IPS DF 4.7 (cell line): Measurements from ENCODE around the gene USP25.
A peak's percentile ranks its signal among the peaks of the same experiment; 100 is the strongest.
"Not testable (repeated sequence)": the region's sequence is repeated elsewhere in the genome, so short reads cannot be mapped to it uniquely, and the experiment has no call there.

Experiments
- DNase-seq: peaks from one replicate; pipeline ENCODE4 v3.0.0-alpha.2; 2013; ENCODE audit warnings: low spot score; ENCODE audit errors: extremely low read depth

The USP25 gene

DNA sequence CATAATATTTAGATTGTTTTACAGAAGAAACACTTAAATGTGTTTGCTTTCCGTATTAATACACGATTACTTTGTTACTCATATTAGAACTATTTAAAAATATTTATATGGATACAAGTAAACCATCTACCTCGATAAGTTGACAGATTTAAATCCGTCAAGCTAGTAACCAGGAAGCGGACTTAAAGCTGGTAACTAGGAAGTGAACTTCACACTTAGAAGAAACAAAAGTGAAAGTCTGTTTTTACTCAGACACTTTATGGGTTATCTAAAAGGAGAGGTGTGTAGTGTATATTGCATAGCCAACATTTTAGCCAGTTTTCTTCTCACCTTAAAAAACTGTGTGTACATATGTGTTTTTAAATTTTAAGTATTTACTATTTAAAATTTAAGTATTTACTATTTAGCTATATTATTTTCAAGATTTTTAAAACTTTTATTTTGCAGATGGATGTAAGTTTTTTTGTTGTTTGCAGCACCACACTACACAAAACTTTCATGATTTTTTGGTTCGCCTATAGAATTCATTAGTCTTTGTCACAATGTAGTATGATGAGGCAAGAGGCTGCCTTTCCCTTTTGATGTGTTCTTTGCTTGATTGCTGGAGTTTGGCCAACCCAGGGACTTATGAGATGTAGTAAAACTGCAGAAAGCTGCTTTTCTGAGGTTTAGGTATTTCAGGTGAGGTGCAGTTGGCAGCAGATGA is 2.7 kb downstream of the USP25 start:
- no peak for DNase-seq

DNA sequence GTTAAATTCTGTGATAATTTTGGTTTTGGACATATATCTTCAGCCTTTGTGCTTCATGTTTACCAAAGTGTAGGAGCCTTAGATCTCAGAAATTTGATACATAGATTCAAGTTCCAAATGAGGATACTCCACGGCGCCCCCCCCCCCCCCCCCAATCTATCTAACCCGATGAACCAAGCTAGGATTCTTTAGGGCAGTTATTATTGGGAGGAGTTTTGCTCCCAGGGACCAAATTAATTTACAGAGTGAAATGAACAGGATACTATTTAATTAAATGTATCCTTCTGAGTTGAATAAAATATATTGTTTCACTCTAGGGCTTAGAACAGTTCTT is 3.2 kb downstream of the USP25 start:
- no peak for DNase-seq

DNA sequence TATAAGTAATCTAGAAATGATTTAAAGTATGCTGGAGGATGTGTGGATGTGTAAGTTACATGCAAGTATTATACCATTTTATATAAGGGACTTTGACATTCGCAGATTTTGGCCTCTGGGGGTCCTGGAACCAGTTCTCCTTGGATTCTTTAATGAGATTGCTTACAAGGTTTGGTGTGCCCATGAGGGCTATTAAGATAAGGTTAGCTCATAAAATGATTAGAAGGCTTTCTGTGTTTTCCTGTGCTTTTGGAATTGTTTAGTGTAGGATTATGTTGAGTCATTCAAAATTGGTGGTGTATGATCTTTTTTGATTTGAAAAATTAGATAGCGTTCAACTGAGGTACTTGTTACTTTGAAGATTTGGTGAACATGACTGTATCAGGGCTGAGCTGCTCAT is 5.6 kb downstream of the USP25 start:
- no peak for DNase-seq

DNA sequence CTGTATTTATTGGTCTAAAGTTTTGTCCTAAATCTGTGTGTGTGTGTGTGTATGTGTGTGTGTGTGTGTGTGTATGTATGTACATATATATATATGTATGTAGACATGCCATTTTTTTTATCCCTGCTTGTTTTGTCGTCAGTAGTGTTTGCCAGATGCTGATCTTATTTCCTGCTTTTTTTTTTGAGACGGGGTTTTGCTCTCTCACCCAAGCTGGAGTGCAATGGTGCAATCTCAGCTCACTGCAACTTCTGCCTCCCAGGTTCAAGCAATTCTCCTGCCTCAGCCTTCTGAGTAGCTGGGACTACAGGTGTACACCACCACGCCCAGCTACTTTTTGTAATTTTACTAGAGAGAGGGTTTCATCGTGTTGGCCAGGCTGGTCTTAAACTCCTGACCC is 6.1 kb downstream of the USP25 start:
- not testable (repeated sequence) for DNase-seq

DNA sequence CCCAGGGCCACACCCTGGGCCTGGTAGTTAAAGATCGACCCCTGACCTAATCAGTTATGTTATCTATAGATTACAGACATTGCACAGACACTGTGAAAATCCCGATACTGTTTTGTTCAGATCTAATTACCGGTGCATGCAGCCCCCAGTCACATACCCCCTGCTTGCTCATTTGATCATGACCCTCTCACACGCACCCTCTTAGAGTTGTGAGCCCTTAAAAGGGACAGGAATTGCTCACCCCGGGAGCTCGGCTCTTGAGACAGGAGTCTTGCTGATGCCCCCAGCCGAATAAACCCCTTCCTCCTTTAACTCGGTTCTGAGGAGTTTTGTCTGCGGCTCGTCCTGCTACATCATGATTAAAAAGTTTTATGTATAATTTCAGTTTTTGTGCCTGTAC is 9.0 kb downstream of the USP25 start:
- DNase-seq: not testable (repeated sequence)

DNA sequence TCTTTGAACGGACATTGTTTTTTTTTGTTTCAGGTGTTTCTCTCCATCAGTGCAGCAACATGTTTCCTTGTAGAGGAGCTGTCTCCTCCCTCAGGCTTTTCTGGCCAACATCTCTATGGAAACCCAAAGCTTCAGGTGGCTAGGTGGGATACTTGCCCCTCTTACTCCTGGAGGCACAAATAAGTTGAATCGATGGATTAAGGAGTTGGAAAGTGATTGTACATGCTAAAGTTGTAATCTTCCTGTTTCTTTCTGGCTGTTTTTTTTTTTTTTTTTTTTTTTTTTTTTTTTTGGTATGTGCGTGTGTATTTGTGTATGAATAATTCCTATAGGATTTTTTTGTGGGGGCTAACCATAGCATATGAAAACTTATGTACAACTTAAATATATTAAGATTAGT is 10.6 kb downstream of the USP25 start:
- no peak for DNase-seq

DNA sequence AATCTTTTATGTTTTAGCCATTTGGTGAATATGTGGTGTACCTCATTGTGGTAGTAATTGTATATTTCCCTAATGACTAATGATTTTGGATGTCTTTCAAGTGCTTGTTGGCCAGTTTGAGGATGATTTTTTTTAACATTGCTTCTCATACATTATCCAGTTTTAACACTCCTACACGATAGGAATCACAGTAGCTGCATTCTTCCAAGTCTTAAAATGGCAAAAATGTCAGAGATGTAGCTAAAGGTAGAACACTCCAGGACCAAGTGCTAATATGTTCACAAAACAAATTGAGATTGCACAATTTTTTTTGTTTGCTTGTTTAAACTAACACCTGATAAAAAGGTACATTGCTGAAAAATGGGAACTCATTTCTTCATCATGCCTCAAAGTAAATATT is 11.7 kb downstream of the USP25 start:
- no peak for DNase-seq

DNA sequence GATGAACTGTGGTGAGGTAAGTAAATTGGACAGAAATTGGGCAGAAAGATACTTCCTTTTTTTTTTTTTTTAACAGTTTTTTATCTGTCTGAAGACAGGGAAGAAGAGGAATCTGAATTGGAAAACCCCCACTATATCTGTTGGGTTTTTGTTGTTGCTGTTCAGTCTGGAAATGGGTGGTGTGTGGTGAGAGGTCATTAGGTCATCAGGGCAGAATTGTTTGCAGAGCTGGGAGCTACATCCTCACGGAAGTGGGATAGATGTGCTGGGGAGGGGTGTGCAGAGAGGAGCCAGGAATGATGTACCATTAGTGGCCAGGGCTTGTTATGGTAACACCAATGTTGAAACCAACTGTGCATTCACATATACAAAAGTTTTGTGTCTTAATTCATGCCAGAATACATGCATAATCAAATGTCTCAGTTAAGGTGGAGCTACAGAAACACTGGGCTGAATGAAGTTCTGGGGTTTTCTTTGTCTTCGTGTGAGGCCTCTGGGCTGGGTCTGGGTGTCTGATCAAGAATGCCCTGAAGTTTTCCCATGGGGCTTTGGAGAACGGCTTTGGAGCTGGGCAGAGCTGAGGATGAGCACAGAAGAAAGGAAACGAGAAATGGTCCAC is 12.4 kb downstream of the USP25 start:
- DNase-seq: no peak

DNA sequence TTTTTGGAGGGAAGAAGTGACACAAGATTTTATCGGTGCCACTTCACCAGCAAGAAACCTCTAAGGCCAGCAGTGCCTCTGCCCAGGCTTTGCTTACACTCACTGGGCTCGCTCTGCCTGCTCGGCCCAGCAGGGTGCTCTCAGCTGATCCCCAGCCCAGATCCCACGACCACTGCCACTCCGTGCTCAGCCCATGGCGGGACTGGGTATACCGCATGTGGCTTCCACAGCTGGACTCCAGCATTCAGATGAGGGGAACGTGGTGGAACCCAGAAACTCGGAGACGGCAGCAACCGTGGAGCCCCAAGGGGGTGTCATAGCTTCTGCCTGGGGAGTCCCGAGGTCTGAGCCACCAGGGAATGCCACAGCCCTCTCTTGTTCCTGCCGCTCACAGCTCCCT is 12.9 kb downstream of the USP25 start:
- DNase-seq: no peak

DNA sequence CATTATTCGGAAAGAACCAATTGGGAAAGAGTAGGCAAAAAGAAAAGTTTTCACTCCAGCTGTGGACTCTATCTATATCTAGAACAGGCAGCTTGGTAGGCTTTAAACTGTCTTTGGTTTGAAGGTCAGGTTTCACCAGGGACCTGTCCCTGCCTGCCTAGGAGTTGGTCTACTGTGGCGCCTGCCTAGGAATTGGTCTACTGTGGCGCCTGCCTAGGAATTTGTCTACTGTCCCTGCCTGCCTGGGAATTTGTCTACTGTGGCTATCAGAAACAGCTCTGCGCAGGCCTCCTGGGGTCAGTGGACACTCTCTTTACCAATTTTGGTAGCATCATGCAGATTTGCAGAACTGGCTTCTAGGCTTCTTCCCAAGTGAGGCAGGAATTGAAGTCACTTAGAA is 13.8 kb downstream of the USP25 start:
- DNase-seq: no peak

DNA sequence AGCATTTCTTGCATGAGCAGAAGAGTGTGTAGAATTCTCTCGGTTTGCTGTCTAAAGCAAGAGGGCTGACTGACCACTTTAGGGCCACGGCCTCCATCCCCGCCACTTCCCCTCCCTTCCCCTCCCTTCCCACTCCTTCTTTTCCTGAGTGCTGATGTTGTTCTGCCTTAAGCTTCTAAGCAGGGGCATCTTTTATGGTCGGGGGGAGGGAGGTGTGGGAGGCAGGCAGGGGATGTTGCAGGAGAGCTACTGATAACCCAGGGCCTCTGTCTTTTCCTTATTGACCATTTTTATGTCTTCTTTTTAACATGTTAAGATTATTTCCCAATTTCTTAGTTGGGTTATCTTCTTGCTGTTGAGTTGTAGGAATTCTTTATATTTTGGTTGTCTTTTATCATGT is 15.1 kb downstream of the USP25 start:
- DNase-seq: no peak

DNA sequence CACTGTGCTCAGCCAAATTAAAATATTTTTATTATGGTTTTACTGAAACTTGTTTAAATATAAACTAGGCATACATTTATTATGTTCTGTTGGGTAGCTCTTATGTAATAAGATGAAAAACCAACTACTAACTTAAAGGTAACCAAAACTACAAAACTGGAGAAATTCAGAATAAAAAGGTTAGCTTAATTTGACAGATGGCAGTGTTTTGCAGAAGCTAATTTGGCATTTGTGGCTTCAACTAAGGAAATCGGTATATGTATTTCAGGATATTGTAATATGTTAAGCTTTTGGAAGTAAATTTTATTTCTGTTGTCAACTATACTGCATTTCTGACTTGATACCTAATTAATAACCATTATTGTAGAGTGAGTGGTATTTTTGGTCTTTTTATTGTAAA is 18.8 kb downstream of the USP25 start:
- DNase-seq: no peak

DNA sequence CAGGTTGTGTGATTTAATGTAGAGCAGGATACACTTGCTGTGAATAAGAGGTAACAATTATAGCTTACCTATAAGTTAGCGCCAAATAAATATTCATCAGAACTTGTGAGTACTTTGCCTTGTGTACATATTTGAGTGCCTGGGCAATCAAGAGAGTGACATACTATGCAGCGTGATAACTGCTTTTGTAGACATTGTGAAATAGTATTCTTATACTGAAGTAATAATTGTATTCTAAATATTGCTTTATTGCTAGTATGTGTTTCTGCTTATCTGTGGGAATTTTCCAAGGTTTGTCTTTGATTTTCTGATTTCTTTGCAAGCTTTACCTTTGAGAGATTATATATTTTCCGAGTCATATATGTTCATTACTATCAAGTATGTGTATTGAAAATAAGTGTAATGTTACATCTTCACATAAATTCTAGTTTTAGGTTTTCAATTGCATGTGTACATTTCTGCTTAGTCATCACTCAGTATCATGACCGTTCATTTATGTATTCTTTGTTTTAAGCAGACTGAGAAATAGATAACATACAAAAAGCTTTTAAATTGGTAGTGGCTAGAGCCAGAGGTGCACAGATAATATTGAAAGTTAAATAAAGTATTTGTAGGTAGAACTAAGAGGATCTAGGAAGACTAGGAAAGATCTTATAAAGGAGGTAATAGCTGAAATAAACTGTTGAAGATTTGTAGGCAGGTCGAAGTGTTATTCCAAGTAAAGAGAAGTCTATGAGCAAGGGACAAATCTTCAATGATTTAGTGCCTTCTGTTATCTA is 19.5 kb downstream of the USP25 start:
- DNase-seq: no peak

DNA sequence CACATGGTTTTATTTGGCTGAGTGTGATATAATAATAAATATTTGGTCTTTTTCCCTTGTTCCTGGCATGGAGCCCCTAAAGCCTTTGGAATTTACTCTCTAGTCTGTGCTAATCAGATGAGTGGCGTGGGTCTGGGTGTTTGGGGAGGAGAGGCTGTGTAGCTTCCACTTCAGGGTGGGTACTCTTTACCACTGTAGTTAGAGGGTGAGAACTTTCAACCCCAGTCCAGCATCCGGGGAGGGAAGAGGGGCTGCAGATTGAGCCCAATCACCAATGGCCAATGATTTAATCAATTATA is 20.0 kb downstream of the USP25 start:
- no peak for DNase-seq

DNA sequence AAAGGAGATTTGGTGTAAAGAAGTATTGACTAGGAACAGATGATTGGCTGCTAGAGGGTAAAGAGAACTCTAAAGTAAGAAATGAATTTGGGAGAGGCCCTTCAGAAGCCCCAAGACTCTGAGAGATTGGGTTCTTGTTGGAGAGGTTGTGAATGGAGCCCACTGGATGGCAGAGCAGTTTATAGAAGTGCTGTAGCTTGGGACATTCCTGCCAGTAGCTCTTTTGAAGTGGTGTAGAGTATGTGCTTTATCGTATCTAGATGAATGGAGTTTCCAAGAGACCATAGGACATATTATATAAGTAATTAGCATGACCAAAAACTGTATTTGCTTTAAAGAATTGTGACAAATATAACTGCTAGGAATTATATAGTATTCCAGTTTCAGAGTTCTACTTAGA is 21.3 kb downstream of the USP25 start:
- no peak for DNase-seq

DNA sequence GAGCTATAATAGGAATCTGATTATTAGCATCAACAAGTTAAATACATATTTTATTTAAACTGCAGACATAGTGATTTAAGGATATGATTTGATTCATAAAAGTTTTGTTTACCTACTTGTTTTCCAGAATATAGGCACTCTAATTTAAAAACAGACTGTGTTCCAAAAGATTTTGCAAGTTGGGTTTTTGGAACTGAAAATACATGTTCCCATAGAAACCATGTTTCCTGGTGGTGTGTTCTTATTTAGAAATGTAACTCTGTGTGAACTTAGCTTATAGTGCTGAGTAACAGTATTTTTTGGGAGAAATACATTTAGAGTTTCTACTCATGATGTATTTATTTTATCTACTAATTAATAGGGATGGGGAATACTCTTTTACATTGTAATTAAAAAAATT is 21.8 kb downstream of the USP25 start:
- DNase-seq: no peak

DNA sequence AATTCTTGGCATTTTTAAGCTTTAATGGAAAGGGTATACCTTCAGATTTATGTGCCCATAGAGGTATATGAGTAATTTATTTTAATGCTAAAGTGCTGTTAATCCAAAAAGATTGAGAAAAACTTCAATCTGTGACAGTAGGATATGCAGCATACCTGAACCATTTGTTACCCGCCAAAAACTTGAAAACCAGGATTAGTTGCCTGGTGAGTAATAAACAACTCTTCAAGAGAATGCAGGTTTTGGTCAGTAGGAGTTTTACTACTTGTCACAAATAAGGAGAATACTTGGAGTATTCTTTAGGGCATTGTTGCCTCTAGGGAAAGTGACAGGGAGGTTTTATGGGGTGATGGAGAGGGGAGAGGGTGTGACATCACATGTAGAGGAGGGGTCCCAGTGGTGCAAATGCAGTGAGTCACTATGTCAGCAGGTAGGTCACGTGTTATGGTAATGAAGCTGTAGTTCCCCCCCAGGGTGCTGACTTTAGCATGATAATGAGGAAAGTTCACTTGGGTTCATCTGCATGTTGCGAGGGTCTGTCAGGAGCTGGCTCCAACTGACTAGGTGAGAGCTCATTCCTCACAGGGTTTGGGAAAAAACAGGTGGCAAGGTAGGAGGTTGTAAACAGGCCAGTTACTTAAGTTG is 23.1 kb downstream of the USP25 start:
- DNase-seq: peak; percentile 98

DNA sequence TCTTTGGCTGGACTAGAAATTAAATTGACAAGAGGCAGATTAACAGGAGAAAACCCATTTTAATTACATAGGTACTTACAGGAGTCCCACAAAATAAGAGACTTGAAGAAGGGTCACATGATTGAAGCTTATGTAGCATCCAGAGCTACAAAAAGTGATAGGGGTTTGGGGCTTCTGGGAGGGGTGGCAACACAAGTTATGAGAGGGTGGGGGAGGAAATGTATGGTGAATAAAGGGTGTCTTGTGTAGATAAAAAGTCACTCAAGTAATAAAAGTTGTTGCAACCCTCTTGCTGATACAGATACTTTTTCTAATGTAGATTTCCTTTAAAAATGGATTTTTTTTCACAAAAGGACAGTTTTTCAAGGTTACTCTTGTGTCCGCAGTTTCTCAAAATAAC is 24.0 kb downstream of the USP25 start:
- DNase-seq: no peak

DNA sequence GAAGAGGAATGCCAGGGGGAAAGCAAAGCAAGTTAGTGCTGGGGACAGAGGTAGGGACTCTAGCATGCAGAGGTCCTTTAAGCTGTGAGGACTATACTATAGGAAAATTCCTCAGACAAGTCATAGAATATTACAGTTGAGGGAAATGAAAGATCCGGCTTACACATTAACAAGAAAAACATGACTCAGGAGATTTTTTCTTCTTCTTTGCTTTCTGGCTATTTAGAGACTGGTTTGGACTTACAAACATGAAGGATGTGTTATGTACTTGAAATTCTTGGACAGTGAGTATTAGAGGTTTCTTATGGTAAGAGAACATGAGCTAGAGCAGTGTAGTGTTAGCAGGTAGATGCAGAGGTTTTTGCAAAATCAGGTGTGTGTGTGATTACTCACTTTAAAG is 24.9 kb downstream of the USP25 start:
- no peak for DNase-seq

DNA sequence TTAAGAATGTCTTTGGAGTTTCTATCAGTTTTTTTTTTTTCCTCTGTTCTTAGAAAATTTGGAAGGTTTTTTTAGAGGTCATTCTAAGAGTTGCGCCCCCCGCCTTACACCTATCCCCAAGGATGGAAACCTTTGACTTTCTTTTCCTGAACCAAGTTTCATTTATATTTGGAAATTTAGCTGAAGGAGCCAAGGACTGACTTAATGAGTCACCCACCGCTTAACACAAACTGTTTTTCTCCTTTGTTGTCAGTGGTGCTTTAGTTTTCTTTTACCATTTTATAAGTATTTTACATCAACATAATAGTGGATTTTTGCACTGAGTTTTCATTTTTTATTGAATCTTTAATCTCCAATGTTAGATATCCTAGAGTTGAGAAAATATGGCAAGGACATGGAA is 25.3 kb downstream of the USP25 start:
- DNase-seq: no peak

DNA sequence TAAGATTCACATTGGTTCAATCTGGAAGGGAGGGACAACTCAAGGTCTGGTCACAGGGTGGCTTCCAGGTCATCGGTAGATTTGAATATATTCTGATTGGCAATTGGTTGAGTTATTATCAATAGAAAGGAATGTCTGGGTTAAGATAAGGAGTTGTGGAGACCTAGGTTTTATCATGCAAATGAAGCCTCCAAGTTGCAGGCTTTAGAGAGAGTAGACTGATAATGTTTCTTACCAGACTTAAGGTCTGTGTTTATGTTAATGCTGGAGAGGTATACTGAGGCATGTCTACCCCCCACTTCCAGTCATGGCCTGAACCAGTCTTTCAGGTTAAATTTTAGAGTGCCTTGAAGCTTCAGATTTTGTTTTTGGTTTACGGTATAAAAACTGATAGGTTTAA is 29.7 kb downstream of the USP25 start:
- no peak for DNase-seq

DNA sequence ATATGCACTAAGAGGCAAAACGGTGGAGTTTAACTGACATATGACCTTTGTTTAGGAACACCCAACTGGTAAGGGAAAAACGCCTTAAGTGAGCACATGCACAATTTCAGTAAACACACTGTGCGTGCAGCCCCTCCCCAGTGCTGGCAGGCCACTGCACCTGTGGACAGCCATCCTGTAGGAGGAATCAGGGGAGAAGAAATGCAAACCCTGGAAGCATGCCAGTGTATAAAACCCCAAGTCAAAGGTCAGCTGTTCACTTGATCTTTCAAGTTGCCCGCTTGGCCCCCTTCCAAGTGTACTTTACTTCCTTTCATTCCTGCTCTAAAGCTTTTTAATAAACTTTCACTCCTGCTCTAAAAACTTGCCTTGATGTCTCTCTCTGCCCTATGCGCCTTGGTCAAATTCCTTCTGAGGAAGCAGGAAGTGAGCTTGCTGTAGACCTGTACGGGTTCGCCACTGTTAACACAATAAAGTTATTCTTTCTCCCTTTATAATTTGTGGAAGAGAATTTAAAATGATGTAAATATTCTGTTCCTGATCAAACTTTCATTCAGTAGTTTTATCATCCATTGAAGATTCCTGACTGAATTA is 31.8 kb downstream of the USP25 start:
- no peak for DNase-seq
